C4-2B (cell line): ENCODE results near the gene SPRN.

Source experiments
- ZFX ChIP-seq: fragments of 450-650 bp; IDR thresholded peaks from 2 replicates; pipeline ENCODE4 v1.6.1; 2017
- TF ChIP-seq, protein P1 (sequence below): fragments of 450-650 bp; conservative IDR thresholded peaks from 2 replicates; pipeline ENCODE4 v1.5.1; 2017; ENCODE audit warnings: mild to moderate bottlenecking

DNA sequence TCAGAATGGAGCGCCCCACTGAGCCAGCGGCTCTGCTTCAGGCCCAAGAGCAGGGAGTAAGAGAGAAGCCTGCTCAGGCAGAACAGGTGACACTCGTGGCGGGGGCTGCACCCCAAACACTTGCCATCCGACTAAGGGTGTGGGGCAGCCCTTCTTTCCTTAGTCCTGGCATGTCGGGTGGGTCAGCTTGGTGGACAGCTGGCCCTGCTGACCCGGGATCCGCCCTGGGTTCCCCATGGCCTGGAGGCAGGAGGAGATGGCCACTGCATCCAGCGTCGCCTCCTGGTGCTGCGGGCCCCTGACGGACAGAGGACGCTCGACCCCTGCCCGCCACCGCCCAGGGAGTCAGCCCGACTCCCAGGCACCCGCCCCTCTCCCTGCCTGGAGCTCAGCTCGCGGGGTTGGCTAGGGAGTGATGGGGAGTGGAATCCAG lies 46.6 kb downstream of the SPRN start:
- TF ChIP-seq, protein P1, sequence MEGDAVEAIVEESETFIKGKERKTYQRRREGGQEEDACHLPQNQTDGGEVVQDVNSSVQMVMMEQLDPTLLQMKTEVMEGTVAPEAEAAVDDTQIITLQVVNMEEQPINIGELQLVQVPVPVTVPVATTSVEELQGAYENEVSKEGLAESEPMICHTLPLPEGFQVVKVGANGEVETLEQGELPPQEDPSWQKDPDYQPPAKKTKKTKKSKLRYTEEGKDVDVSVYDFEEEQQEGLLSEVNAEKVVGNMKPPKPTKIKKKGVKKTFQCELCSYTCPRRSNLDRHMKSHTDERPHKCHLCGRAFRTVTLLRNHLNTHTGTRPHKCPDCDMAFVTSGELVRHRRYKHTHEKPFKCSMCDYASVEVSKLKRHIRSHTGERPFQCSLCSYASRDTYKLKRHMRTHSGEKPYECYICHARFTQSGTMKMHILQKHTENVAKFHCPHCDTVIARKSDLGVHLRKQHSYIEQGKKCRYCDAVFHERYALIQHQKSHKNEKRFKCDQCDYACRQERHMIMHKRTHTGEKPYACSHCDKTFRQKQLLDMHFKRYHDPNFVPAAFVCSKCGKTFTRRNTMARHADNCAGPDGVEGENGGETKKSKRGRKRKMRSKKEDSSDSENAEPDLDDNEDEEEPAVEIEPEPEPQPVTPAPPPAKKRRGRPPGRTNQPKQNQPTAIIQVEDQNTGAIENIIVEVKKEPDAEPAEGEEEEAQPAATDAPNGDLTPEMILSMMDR: no peak
- TF ChIP-seq ZFX: no peak
